Esophagus (tissue), 2 donors: ENCODE results near the gene LCN15. TPM values are rescaled to one million over a fixed set of nuclear protein-coding genes. Genes with fewer than 3 reads are reported as not detected.
"Not testable (repeated sequence)": the region's sequence is repeated elsewhere in the genome, so short reads cannot be mapped to it uniquely, and the experiment has no call there.

Experiments
- H3K27ac ChIP-seq, 2 donors: one replicate each; pipeline ENCODE4 v1.5.1; 2013; ENCODE audit warnings: low read depth in 2 of 2, mild to moderate bottlenecking in 2 of 2, inconsistent platforms in 1 of 2, low read length in 1 of 2, moderate library complexity in 1 of 2
- H3K27me3 ChIP-seq, 2 donors: one replicate each; pipeline ENCODE4 v1.6.1; 2013; ENCODE audit warnings: low read length in 2 of 2, control low read depth in 1 of 2, mild to moderate bottlenecking in 1 of 2; ENCODE audit not compliant: insufficient read depth in 2 of 2, control insufficient read depth in 1 of 2
- H3K36me3 ChIP-seq, 2 donors: one replicate each; pipeline ENCODE4 v1.6.1; 2013; ENCODE audit warnings: low read length in 1 of 2; ENCODE audit not compliant: control insufficient read depth in 2 of 2, insufficient read depth in 2 of 2
- H3K4me1 ChIP-seq, 2 donors: one replicate each; pipeline ENCODE4 v1.6.1; 2013; ENCODE audit warnings: low read length in 1 of 2; ENCODE audit not compliant: control insufficient read depth in 2 of 2, insufficient read depth in 2 of 2
- H3K4me3 ChIP-seq, 2 donors: one replicate each; pipeline ENCODE4 v1.5.1; 2013; ENCODE audit warnings: low read length in 2 of 2, mild to moderate bottlenecking in 2 of 2, low read depth in 1 of 2, moderate library complexity in 1 of 2
- H3K9me3 ChIP-seq, 2 donors: one replicate each; pipeline ENCODE4 v1.6.1; 2013; ENCODE audit warnings: mild to moderate bottlenecking in 2 of 2, low read depth in 1 of 2, low read length in 1 of 2, moderate library complexity in 1 of 2; ENCODE audit not compliant: control insufficient read depth in 2 of 2, insufficient read depth in 1 of 2
- WGBS, 2 donors: extraction: QIAGEN DNeasy Blood & Tissue Kit; methylation state at CpG; one replicate each; pipeline ENCODE4 v1.1.7; 2013; 5-methylcytosine and 5-hydroxymethylcytosine counted together
- polyA plus RNA-seq, 2 donors: library from polyadenylated mRNA; stranded (reverse); fragments of 200-250 nt; gene quantifications; one replicate each; pipeline ENCODE4 v1.2.3, GENCODE V29; 2013
- donor health status: healthy with polysubstance abuse.
- donor health status: Bipolar disorder and iron deficiency.

Gene LCN15
- polyA plus RNA-seq, 2 donors, result not detected

DNA sequence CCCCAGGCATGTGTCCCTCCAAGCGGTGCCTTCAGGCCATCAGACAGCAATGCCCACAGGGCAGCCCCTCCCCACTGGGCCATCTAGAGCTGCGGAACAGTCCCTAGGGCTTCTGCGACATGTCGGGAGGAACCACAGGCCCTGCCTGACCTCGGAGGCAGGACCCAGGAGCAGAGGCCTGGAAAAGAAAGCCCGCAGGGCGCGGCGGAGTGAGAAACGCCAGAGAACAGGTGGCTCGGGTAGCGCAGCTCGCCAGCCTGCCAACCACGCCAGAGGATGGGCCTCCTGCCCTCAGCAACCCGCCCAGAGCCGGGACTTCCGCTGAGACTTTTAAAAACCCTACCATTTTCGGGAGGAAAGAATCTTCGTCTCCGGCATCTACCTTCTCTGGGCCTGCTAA, 7.0 kb downstream of the LCN15 start:
- Histone ChIP-seq H3K27me3 (no peaks in the 10 kb centered on the region), H3K9me3 (peaks cover 4 to 11% of the 10 kb centered on the region in 2 donors), H3K4me1 (no peaks in the 10 kb centered on the region), H3K4me3 (no peak overlapping the region), H3K27ac (no peak overlapping the region), H3K36me3 (no peaks in the 10 kb centered on the region)
- 85 to 88% methylated on average over 20 of the region's 20 CpGs for WGBS, 2 donors

DNA sequence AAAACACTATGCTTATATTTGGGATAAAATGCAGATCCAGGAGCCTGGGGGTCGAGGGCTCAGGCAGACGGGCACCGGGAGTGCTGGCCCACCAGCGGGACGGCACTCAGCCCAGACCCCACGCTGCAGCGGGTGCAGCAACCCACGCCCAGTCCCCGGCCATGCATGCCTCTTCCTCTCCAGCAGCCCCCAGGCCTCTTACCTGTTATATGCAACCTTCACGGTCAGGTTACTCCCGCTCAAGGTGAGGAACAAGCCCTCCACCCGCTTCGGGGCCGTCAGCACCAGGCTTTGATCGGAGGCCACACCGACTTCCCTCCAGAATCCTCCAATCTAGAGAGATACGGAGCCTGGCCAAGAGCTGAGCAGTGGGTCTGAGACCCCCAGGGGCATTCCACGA, 7.5 kb downstream of the LCN15 start:
- Histone ChIP-seq H3K36me3 (no peaks in the 10 kb centered on the region), H3K4me1 (no peaks in the 10 kb centered on the region), H3K4me3 (no peak overlapping the region), H3K9me3 (peaks cover 4 to 14% of the 10 kb centered on the region in 2 donors), H3K27ac (no peak overlapping the region), H3K27me3 (no peaks in the 10 kb centered on the region)
- WGBS, 2 donors, result 91% methylated on average over 18 of the region's 18 CpGs

DNA sequence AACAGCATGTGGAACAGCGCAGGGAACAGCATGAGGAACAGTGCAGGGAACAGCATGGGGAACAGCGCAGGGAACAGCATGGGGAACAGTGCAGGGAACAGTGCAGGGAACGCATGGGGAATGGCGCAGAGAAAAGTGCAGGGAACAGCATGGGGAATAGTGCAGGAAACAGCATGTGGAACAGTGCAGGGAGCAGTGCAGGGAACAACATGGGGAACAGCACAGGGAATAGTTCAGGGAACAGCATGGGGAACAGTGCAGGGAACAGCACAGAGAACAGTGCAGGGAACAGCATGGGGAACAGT, 8.2 kb downstream of the LCN15 start:
- Histone ChIP-seq H3K36me3 (no peaks in the 10 kb centered on the region), H3K4me3 (no peak overlapping the region), H3K4me1 (no peaks in the 10 kb centered on the region), H3K9me3 (peaks cover 4 to 17% of the 10 kb centered on the region in 2 donors), H3K27ac (no peak overlapping the region), H3K27me3 (no peaks in the 10 kb centered on the region)
- 98 to 99% methylated on average over 4 of the region's 4 CpGs for WGBS, 2 donors

- H3K36me3 ChIP-seq, H3K4me1 ChIP-seq, H3K27ac ChIP-seq, H3K27me3 ChIP-seq, H3K4me3 ChIP-seq: not testable (repeated sequence)
- WGBS, 2 donors, result 91 to 92% methylated on average over 22 of the region's 22 CpGs
- H3K9me3 ChIP-seq, result peaks cover 4 to 17% of the 10 kb centered on the region in 2 donors
These were observed 8.8 kb downstream of the LCN15 start for GRCh38 chr9:136755302-136756133.

- Histone ChIP-seq H3K4me1 (no peaks in the 10 kb centered on the region), H3K36me3 (no peaks in the 10 kb centered on the region), H3K27me3 (no peaks in the 10 kb centered on the region), H3K9me3 (peaks cover 4 to 17% of the 10 kb centered on the region in 2 donors), H3K27ac (no peak overlapping the region), H3K4me3 (no peak overlapping the region)
- 78 to 79% methylated on average over 24 of the region's 24 CpGs for WGBS, 2 donors
These were observed 9.6 kb downstream of the LCN15 start for GRCh38 chr9:136754626-136755301.

DNA sequence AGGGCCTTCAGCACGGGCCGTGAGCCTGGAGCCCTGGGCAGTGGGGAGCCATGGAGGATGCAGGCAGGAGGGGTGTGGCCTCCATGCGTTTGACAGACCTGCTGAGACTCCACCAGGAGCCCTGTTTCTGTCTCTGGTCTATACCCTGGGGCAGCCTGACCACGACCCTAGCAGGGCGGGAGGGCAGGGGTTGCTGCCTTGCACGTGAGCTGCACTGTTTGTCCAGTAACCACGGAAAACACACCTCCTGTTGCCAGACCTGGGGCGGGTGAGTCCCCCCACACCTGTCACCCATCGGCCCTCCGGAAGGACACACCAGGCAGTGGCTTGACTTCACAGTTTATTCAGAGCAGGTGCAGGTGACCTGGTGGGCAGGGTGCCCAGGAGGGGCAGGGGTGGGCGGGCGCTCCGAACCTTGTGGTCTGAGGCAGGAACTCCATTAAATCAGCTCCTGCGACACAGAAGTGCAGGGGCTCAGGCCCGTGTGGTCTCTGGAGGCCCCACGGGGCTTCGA, 10.2 kb downstream of the LCN15 start:
- Histone ChIP-seq H3K4me1 (no peaks in the 10 kb centered on the region), H3K36me3 (no peaks in the 10 kb centered on the region), H3K27me3 (no peaks in the 10 kb centered on the region), H3K4me3 (no peak overlapping the region), H3K9me3 (peaks cover 4 to 17% of the 10 kb centered on the region in 2 donors), H3K27ac (no peak overlapping the region)
- 71 to 74% methylated on average over 15 to 17 of the region's 17 CpGs for WGBS, 2 donors

DNA sequence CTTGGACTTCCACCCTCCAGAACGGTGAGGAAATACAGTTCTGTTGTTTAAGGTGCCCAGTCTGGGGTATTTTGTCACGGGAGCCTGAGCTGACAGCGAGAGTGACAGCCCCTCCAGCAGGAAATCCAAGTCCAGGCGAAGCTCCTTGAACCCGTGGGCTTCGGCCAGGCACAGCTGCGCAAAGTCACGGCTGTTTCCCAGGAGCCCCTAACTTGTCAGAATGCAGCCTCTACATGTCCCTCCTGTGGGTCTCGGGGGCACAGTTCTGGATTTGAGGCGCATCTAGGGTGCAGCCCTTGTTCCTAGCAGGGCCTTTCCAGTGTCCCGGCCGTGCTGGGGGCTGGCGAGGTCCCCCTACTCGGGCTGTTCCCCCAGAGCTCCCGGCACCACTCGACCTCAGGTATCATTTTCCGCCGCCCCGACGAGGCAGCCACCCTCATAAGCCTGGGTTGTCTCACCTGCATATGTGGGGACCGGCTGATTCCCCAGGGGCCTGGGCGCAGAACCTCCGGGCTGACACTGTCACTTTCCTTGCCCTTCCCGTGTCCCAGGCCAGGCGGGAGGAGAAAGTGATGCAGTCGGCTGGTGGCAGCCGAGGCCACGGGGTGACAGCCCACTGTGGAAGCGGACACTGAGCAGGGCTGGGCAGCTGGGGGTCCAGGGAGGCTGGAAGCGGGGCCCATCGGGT, 10.8 kb downstream of the LCN15 start:
- WGBS, 2 donors, result 88 to 89% methylated on average over 31 of the region's 31 CpGs

GRCh38 chr9:136751814-136752213, 12.5 kb downstream of the LCN15 start:
- Histone ChIP-seq H3K27ac (no peak overlapping the region), H3K9me3 (peaks cover 4 to 17% of the 10 kb centered on the region in 2 donors), H3K4me1 (no peaks in the 10 kb centered on the region), H3K4me3 (no peak overlapping the region), H3K36me3 (no peaks in the 10 kb centered on the region), H3K27me3 (no peaks in the 10 kb centered on the region)

More for the DNA sequence above, 10.8 kb downstream of the LCN15 start:
- H3K4me3 ChIP-seq, result no peak overlapping the region
- H3K27ac ChIP-seq, result no peak overlapping the region
- H3K4me1 ChIP-seq, result no peaks in the 10 kb centered on the region
- peaks cover 4 to 17% of the 10 kb centered on the region in 2 donors for H3K9me3 ChIP-seq
- no peaks in the 10 kb centered on the region for H3K27me3 ChIP-seq
- H3K36me3 ChIP-seq, result no peaks in the 10 kb centered on the region

DNA sequence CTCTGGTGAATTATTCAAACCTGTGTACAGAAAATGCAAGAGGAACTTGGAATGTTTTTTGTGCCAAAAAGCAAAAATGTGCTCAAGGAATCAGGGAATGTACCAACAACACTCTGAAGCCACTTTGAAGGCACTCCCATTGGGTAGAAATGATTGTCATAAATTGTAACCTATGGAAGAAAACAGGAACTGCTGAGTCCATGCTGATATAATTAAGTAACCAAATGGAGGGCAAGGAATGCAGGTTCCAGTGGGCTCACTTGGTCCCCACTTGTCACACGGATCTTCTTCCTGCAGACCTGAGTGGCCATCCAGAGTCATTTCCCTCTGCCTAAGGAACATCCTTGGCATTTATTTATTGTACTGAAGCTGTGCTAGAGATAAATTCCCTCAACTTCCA, 13.1 kb downstream of the LCN15 start:
- H3K4me1 ChIP-seq, result peaks cover 0 to 1% of the 10 kb centered on the region in 2 donors
- no peaks in the 10 kb centered on the region for H3K36me3 ChIP-seq
- peaks cover 3 to 15% of the 10 kb centered on the region in 2 donors for H3K9me3 ChIP-seq
- H3K4me3 ChIP-seq, result no peak overlapping the region
- WGBS, 2 donors, result 84% methylated on average over 1 of the region's 1 CpG
- no peak overlapping the region for H3K27ac ChIP-seq
- no peaks in the 10 kb centered on the region for H3K27me3 ChIP-seq
